Endodermal cell (in vitro differentiated cells): ENCODE measurements around the gene ARHGAP25. TPM values are rescaled to one million over a fixed set of nuclear protein-coding genes. Genes with fewer than 3 reads are reported as not detected.

Experiments used
- DNase-seq: peaks from one replicate; pipeline ENCODE4 v3.0.0-alpha.2; 2017
- H3K27ac ChIP-seq: 2 replicates; pipeline ENCODE4 v1.5.1; 2013; ENCODE audit warnings: mild to moderate bottlenecking, low read depth, low read length, moderate library complexity
- H3K27me3 ChIP-seq: 2 replicates; pipeline ENCODE4 v1.6.1; 2013; ENCODE audit warnings: mild to moderate bottlenecking, low read length, moderate library complexity; ENCODE audit not compliant: insufficient read depth, control insufficient read depth, poor library complexity, severe bottlenecking
- H3K36me3 ChIP-seq: 2 replicates; pipeline ENCODE4 v1.7.0; 2013; ENCODE audit warnings: mild to moderate bottlenecking, low read length, moderate library complexity; ENCODE audit not compliant: control insufficient read depth, insufficient read depth
- H3K4me1 ChIP-seq: one replicate; pipeline ENCODE4 v1.7.0; 2013; ENCODE audit warnings: low read length; ENCODE audit not compliant: control insufficient read depth, insufficient read depth
- H3K4me3 ChIP-seq: 2 replicates; pipeline ENCODE4 v1.5.1; 2013; ENCODE audit warnings: mild to moderate bottlenecking, low read length, moderate library complexity
- H3K9ac ChIP-seq: 2 replicates; pipeline ENCODE4 v1.6.1; 2013; ENCODE audit warnings: mild to moderate bottlenecking, low read length, moderate library complexity; ENCODE audit not compliant: poor library complexity, severe bottlenecking; ENCODE audit errors: extremely low read depth
- H3K9me3 ChIP-seq: 2 replicates; pipeline ENCODE4 v1.6.1; 2013; ENCODE audit warnings: mild to moderate bottlenecking, low read length, moderate library complexity; ENCODE audit not compliant: control insufficient read depth
- H3K27ac Mint-ChIP-seq: 2 replicates; pipeline ENCODE4 v1.8.0; 2020; ENCODE audit warnings: mixed read lengths
- H3K27me3 Mint-ChIP-seq: 2 replicates; pipeline ENCODE4 v1.8.0; 2021; ENCODE audit warnings: mild to moderate bottlenecking, mixed read lengths; ENCODE audit not compliant: insufficient read depth
- H3K36me3 Mint-ChIP-seq: 2 replicates; pipeline ENCODE4 v1.8.0; 2020; ENCODE audit warnings: low read depth, mixed read lengths
- H3K4me1 Mint-ChIP-seq: 2 replicates; pipeline ENCODE4 v1.8.0; 2020; ENCODE audit warnings: mixed read lengths
- H3K4me3 Mint-ChIP-seq: 2 replicates; pipeline ENCODE4 v1.8.0; 2020; ENCODE audit warnings: mild to moderate bottlenecking, moderate library complexity, mixed read lengths
- H3K9me3 Mint-ChIP-seq: 2 replicates; pipeline ENCODE4 v1.8.0; 2020; ENCODE audit warnings: mild to moderate bottlenecking, mixed read lengths
- CTCF ChIP-seq: fragments of 200-600 bp; sonication (generic); conservative IDR thresholded peaks from 2 replicates; pipeline ENCODE4 v1.5.0; 2021; ENCODE audit warnings: antibody characterized with exemption, mild to moderate bottlenecking
- WGBS, 2 experiments: methylation state at CpG; one replicate each; pipeline versions ENCODE4 v1.1.5 to v1.1.7; 2013; ENCODE audit warnings: missing lambda C conversion rate in 2 of 2, mixed read lengths in 1 of 2; ENCODE audit not compliant: insufficient coverage in 1 of 2, insufficient read length in 1 of 2; 5-methylcytosine and 5-hydroxymethylcytosine counted together
- total RNA-seq, 2 donors: library from RNA; stranded (reverse); fragmentation: NEBNext Ultra II Directional in 1 of 2; extraction: Animal tissue kit (Norgen Biotek cat#: 25700) in 1 of 2; gene quantifications; 2 replicates in 1 of 2; 3 replicates in 1 of 2; pipeline ENCODE4 v1.2.1, GENCODE V29; 2021

The ARHGAP25 gene
- total RNA-seq, 2 donors from 2014 or later = 0.82 to 2.6 TPM

GRCh38 chr2:68750592-68751396, 16.2 kb downstream of the ARHGAP25 start:
- H3K27ac Mint-ChIP-seq = no peak overlapping the region
- H3K27me3 Mint-ChIP-seq = peaks cover 2% of the 10 kb centered on the region
- no peaks in the 10 kb centered on the region for H3K9me3 Mint-ChIP-seq
- H3K4me3 ChIP-seq = no peak overlapping the region
- H3K27me3 ChIP-seq = no peaks in the 10 kb centered on the region
- DNase-seq = no peak
- no peaks in the 10 kb centered on the region for H3K36me3 Mint-ChIP-seq
- H3K9me3 ChIP-seq = no peaks in the 10 kb centered on the region
- H3K4me1 Mint-ChIP-seq = peaks cover 4% of the 10 kb centered on the region
- no peaks in the 10 kb centered on the region for H3K4me1 ChIP-seq
- WGBS, 2 experiments = 96% methylated on average over 3 to 12 of the region's 12 CpGs
- H3K27ac ChIP-seq = no peak overlapping the region
- H3K4me3 Mint-ChIP-seq = no peak overlapping the region
- TF ChIP-seq CTCF = no peak
- H3K36me3 ChIP-seq = no peaks in the 10 kb centered on the region
- no peak overlapping the region for H3K9ac ChIP-seq

GRCh38 chr2:68751397-68752339, 17.1 kb downstream of the ARHGAP25 start:
- no peak overlapping the region for H3K4me3 Mint-ChIP-seq
- peaks cover 3% of the 10 kb centered on the region for H3K9me3 ChIP-seq
- DNase-seq = peak; percentile 97
- no peaks in the 10 kb centered on the region for H3K36me3 Mint-ChIP-seq
- no peaks in the 10 kb centered on the region for H3K36me3 ChIP-seq
- no peak overlapping the region for H3K9ac ChIP-seq
- H3K4me1 ChIP-seq = no peaks in the 10 kb centered on the region
- no peaks in the 10 kb centered on the region for H3K27me3 ChIP-seq
- peaks cover 11% of the 10 kb centered on the region for H3K4me1 Mint-ChIP-seq
- peaks cover 5% of the 10 kb centered on the region for H3K9me3 Mint-ChIP-seq
- peak; percentile 95 for TF ChIP-seq CTCF
- H3K27me3 Mint-ChIP-seq = peaks cover 2% of the 10 kb centered on the region
- H3K27ac ChIP-seq = no peak overlapping the region
- 32 to 70% methylated on average over 7 to 15 of the region's 15 CpGs for WGBS, 2 experiments
- no peak overlapping the region for H3K4me3 ChIP-seq
- H3K27ac Mint-ChIP-seq = no peak overlapping the region

GRCh38 chr2:68753318-68753717, 18.7 kb downstream of the ARHGAP25 start:
- 69 to 88% methylated on average over 2 to 4 of the region's 4 CpGs for WGBS, 2 experiments
- Histone ChIP-seq H3K9me3 (peaks cover 11% of the 10 kb centered on the region), H3K9ac (no peak overlapping the region), H3K36me3 (no peaks in the 10 kb centered on the region), H3K27ac (no peak overlapping the region), H3K4me1 (no peaks in the 10 kb centered on the region), H3K4me3 (no peak overlapping the region), H3K27me3 (no peaks in the 10 kb centered on the region)
- no peak for DNase-seq
- H3K27ac Mint-ChIP-seq = no peak overlapping the region
- H3K9me3 Mint-ChIP-seq = peaks cover 7% of the 10 kb centered on the region
- peaks cover 2% of the 10 kb centered on the region for H3K27me3 Mint-ChIP-seq
- no peaks in the 10 kb centered on the region for H3K36me3 Mint-ChIP-seq
- H3K4me3 Mint-ChIP-seq = no peak overlapping the region
- H3K4me1 Mint-ChIP-seq = peaks cover 7% of the 10 kb centered on the region
- no peak for TF ChIP-seq CTCF
